Large intestine (tissue), 3 donors: Measurements from ENCODE around the gene CADM1. TPM values are rescaled to one million over a fixed set of nuclear protein-coding genes. Genes with fewer than 3 reads are reported as not detected.

Source experiments
- DNase-seq, 2 donors: peaks; one replicate each; pipeline versions ENCODE4 v3.0.0 to v3.0.0-alpha.2; 2013
- H3K27ac ChIP-seq: one replicate; pipeline ENCODE4 v1.5.1; 2013; ENCODE audit warnings: low read length
- H3K27me3 ChIP-seq: 2 replicates; pipeline ENCODE4 v1.6.1; 2013; ENCODE audit warnings: low read length; ENCODE audit not compliant: control insufficient read depth, insufficient read depth
- H3K36me3 ChIP-seq: 2 replicates; pipeline ENCODE4 v1.6.1; 2013; ENCODE audit warnings: low read length; ENCODE audit not compliant: control insufficient read depth, insufficient read depth
- H3K4me1 ChIP-seq: one replicate; pipeline ENCODE4 v1.6.1; 2013; ENCODE audit warnings: low read length; ENCODE audit not compliant: control insufficient read depth, insufficient read depth
- H3K4me3 ChIP-seq: one replicate; pipeline ENCODE4 v1.5.1; 2013; ENCODE audit warnings: low read length
- H3K9me3 ChIP-seq: one replicate; pipeline ENCODE4 v1.6.1; 2013; ENCODE audit warnings: mild to moderate bottlenecking, low read depth, low read length, moderate library complexity; ENCODE audit not compliant: control insufficient read depth
- WGBS: methylation state at CpG from one replicate; pipeline ENCODE4 v1.1.5; 2013; ENCODE audit warnings: low lambda C conversion rate; ENCODE audit not compliant: insufficient coverage; 5-methylcytosine and 5-hydroxymethylcytosine counted together
- polyA plus RNA-seq: library from polyadenylated mRNA; unstranded; fragments of 120-200 nt; gene quantifications from one replicate; pipeline ENCODE4 v1.2.1, GENCODE V29; 2013

The CADM1 gene
- polyA plus RNA-seq, 1 donor = 32.7 TPM

DNA sequence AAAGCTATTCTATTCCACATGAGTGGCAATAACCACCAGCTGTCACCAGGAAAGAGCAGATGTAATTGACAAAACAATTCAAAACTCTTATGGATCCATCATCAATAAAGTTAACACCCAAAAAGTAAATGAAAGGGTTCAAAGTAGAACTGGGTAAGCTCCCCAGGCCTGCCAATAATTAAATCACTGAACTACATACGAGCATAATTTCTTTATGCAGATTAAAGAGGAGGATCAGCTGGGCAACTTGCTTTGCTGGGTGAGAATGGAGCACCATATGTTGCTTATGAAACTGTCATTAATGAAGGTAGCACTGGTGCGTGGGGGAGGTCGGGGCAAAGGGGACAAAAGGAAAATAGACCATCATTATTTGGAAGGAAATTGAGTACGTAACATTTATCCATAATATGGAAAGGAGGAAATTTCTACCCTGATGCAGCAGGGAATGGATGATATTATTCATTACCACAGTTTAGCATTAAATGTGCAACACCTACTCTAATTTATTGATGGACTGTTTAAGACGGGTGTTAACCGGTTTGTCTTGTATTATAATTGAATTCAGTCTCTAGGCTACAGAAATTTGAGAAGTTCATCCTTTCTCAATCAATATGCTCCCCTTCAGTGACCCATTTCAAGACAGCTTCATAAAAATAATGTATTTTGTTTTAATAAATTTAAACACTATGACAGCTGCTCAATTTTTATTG lies 315.9 kb downstream of the CADM1 start:
- Histone ChIP-seq H3K27ac (no peak overlapping the region), H3K9me3 (no peaks in the 10 kb centered on the region), H3K36me3 (no peaks in the 10 kb centered on the region), H3K4me1 (no peaks in the 10 kb centered on the region), H3K4me3 (no peak overlapping the region), H3K27me3 (no peaks in the 10 kb centered on the region)
- WGBS = 100% methylated on average over 1 of the region's 6 CpGs
- no peak for DNase-seq

DNA sequence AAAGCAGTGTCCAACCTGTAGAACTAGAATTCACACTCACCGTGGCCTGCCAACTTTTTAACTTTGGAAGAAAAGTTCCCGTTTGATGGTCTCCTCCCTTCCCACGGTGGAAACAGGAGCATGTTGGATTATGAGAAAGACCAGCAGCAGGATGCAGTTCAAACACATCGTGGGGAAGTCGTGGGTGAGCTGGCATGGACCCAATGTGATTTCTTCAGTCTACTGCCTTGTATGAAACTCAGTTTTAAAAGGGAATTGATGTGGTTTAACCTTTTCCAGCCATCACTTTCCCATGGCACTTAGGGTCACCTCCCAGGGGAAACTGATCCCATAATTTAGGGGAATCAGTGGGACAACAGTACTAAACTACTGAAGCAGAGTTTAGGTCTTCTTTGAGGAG lies 318.3 kb downstream of the CADM1 start:
- no peaks in the 10 kb centered on the region for H3K36me3 ChIP-seq
- H3K27ac ChIP-seq = no peak overlapping the region
- H3K9me3 ChIP-seq = no peaks in the 10 kb centered on the region
- H3K4me3 ChIP-seq = no peak overlapping the region
- no peaks in the 10 kb centered on the region for H3K4me1 ChIP-seq
- no peak for DNase-seq
- H3K27me3 ChIP-seq = no peaks in the 10 kb centered on the region
- no CpG with 5 or more reads among the region's 5 CpGs for WGBS

DNA sequence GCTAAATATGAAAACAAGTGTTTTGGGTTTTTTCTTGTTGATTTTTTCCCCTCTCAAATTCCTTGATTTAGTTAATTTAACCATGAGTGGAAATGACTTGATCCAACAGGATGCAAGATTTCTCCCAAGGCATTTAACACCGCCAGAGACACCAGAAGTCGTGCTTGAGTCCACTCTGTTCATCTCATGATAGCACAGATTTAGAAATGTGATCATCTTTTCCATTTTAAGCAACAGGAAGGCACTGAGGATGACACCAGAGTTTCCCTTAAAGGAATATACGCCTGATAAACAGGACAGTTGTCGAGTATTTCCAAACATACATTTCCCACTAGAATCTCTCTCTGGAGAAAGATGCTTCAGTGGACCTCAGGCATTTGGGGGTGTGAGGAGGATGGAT lies 318.7 kb downstream of the CADM1 start:
- Histone ChIP-seq H3K27ac (no peak overlapping the region), H3K9me3 (no peaks in the 10 kb centered on the region), H3K4me3 (no peak overlapping the region), H3K36me3 (no peaks in the 10 kb centered on the region), H3K27me3 (no peaks in the 10 kb centered on the region), H3K4me1 (no peaks in the 10 kb centered on the region)
- WGBS = 92% methylated on average over 2 of the region's 4 CpGs
- DNase-seq = no peak

DNA sequence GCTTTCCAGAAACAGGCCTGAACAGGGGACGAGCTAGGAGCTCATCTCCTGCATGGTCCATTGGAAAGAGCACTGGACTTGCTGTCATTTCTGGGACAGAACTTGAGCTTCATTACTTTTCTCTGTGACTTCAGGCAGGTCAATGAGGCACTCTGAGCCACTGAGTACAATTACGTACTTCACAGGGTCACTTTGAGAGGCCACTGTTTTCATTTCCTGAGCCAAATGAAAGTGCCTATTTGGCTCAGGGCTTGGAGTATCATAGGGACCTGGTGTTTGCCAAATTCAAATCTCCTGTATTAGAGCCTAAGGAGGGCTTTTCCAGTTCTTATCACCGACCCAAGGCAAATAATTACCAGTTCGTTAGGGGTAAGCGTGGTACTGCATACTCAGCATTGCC lies 319.3 kb downstream of the CADM1 start:
- no peaks in the 10 kb centered on the region for H3K27me3 ChIP-seq
- no peak for DNase-seq
- H3K9me3 ChIP-seq = no peaks in the 10 kb centered on the region
- no peaks in the 10 kb centered on the region for H3K4me1 ChIP-seq
- no CpG with 5 or more reads among the region's 5 CpGs for WGBS
- H3K36me3 ChIP-seq = no peaks in the 10 kb centered on the region
- H3K4me3 ChIP-seq = no peak overlapping the region
- no peak overlapping the region for H3K27ac ChIP-seq

DNA sequence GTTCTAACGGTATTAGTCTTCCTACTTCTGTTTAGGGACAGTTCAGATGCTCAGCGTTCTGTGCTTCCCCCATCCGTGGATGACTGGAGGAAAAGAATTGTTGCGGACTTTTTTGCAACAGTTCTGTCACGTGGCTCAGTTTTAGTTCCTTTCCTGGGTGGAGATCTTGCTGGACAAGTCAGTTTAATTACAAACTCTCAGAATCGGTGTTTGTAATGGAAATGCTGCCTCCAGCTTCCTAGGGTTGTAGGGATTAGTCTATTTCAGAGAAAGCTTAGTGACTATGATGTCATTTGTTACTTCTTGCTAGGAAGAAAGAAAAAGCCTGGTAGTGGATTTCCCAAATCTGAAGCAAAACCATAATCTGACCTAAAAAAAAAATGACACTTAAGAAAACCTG lies 320.4 kb downstream of the CADM1 start:
- H3K27me3 ChIP-seq = no peaks in the 10 kb centered on the region
- H3K9me3 ChIP-seq = no peaks in the 10 kb centered on the region
- no peak overlapping the region for H3K4me3 ChIP-seq
- no peak overlapping the region for H3K27ac ChIP-seq
- no CpG with 5 or more reads among the region's 6 CpGs for WGBS
- no peak for DNase-seq
- no peaks in the 10 kb centered on the region for H3K4me1 ChIP-seq
- H3K36me3 ChIP-seq = no peaks in the 10 kb centered on the region

DNA sequence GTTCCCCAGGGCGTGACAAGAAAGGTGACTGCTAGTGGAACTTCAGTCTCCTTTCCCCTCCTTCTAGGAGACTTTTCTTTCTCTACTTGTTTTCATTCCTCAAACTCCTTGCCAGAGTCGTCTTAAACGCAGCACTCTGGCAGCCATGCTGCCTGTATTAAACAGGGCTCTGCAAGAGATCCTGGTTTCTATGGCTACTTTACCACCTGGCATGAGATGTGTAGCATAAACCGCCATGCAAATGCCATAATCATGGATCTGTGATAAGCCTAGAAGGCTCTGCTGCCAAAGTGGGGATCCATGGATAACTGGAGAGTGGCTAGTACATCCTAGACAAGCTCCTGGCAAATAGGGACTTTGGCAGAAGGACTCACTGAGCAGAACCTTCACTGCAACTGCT lies 321.1 kb downstream of the CADM1 start:
- no peaks in the 10 kb centered on the region for H3K27me3 ChIP-seq
- no peak overlapping the region for H3K27ac ChIP-seq
- no peaks in the 10 kb centered on the region for H3K4me1 ChIP-seq
- no peaks in the 10 kb centered on the region for H3K36me3 ChIP-seq
- DNase-seq = no peak
- no CpG with 5 or more reads among the region's 4 CpGs for WGBS
- H3K4me3 ChIP-seq = no peak overlapping the region
- H3K9me3 ChIP-seq = no peaks in the 10 kb centered on the region

DNA sequence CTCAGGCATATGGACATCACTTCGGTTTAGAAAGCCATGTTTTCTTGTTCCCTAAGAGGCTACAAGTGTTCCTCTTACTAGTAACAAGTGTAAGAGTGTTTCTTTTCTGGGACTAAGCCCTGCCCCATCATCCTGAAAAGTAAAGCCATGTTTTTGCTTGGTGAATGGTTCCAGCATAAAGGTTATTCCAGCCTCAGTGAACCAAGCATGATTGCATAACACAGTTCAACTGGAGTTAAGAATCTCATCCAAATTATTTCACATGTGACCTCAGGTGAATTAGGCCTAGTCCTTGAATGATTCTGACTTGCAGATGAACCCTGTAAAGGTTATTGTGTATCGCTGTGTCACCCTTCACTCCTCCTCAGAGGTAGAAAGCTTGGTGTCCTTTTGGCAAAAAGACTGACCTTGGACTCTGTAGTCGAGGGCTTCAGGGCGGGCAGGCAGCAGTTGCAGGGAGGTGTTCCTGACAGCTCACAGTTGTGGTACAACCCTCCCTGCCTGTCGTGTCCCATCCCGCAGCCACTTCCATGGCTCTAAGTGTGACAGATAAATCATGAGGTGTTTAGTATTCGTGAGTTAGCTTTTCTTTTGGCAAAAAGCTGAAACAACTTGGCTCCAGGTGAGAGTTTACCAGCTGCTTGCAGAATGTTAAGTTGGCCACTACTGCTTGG lies 321.8 kb downstream of the CADM1 start:
- no peak overlapping the region for H3K4me3 ChIP-seq
- no CpG with 5 or more reads among the region's 7 CpGs for WGBS
- H3K9me3 ChIP-seq = no peaks in the 10 kb centered on the region
- no peak overlapping the region for H3K27ac ChIP-seq
- no peaks in the 10 kb centered on the region for H3K36me3 ChIP-seq
- no peaks in the 10 kb centered on the region for H3K27me3 ChIP-seq
- no peaks in the 10 kb centered on the region for H3K4me1 ChIP-seq
- no peak for DNase-seq

DNA sequence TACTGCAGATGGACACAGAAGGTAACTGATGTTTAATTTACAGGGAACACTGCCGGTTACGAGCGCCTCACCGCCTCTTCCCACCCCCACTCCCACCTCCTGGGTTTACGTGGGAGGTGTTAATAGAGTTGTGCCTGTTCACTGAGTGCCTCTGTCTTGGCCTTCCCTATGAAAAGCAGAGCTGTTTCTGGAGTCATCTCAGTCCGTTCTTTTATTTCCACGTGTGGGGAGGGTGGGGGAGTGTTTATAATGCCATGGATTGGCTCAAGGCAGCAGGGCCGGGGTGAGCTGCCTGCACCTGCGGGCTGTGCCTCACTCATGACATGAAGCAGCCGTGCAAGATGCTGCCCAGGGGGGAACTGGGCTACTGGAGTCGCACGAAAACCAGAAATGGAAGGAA lies 322.7 kb downstream of the CADM1 start:
- no peak overlapping the region for H3K4me3 ChIP-seq
- no peaks in the 10 kb centered on the region for H3K27me3 ChIP-seq
- no peaks in the 10 kb centered on the region for H3K9me3 ChIP-seq
- no peaks in the 10 kb centered on the region for H3K36me3 ChIP-seq
- no peak for DNase-seq
- H3K4me1 ChIP-seq = no peaks in the 10 kb centered on the region
- no peak overlapping the region for H3K27ac ChIP-seq
- WGBS = no CpG with 5 or more reads among the region's 12 CpGs

DNA sequence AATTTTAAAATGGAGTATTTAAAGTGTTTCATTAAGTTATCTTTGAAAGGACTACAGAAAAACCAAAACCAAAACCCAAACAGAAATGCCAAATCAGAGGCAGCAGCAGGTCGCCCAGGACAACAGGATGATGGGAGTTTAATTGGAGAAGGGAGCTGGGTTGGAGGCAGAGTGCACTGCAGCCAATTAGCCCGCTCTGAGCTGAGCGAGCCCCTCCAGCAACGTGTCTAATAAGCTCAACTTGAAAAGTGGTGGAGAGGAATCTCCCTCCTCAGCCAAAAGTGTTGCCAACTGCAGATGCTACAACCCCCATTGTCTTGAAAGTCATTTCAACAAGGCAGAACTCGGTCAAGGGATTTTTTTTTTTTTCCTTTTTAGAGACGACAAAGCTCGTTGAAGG lies 323.9 kb downstream of the CADM1 start:
- Histone ChIP-seq H3K27ac (no peak overlapping the region), H3K4me3 (no peak overlapping the region), H3K4me1 (no peaks in the 10 kb centered on the region), H3K36me3 (no peaks in the 10 kb centered on the region), H3K27me3 (no peaks in the 10 kb centered on the region), H3K9me3 (no peaks in the 10 kb centered on the region)
- WGBS = 100% methylated on average over 1 of the region's 7 CpGs
- DNase-seq = no peak

DNA sequence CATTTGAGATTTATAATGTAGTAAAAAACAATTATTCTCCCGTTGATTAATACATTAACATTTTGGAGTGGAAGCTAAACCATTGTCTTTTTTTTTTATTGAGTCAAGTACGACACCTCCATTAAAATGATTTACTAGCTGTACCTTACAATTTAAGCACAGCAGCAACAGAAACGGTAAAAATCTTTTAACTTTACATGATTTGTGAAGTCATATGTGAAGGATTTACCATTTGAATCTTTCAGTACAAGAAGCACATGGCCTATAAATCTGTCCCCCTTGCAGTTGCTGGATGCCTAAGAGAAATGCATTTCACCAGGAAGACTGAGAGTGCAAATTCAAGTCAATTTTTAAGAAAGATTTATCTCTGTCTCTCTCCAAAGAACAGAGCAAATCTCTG lies 324.6 kb downstream of the CADM1 start:
- Histone ChIP-seq H3K4me3 (no peak overlapping the region), H3K36me3 (no peaks in the 10 kb centered on the region)
- 86% methylated on average over 3 of the region's 3 CpGs for WGBS

DNA sequence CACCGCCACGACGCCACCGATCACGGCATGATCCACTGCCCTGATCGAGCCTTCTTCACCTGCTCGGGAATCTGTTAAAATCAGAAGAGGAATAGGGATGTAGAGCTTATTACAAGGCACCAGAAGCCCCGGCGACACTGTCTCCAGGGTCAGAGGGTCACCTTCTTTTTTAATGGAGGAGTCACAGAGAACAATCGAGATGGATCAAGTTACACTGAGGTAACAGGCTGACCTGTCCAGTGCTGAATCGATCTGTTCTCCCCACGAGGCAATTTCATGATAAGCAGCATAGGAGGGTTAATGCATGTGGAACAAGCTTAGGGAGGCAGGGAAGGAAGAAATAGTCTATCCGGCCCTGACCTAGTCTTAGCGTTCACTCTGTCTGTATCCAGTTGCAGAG lies 325.5 kb downstream of the CADM1 start:
- no peaks in the 10 kb centered on the region for H3K36me3 ChIP-seq
- no peaks in the 10 kb centered on the region for H3K9me3 ChIP-seq
- no peak for DNase-seq
- no peak overlapping the region for H3K27ac ChIP-seq
- H3K4me3 ChIP-seq = no peak overlapping the region
- H3K4me1 ChIP-seq = no peaks in the 10 kb centered on the region
- no peaks in the 10 kb centered on the region for H3K27me3 ChIP-seq
- 100% methylated on average over 3 of the region's 14 CpGs for WGBS

More for the DNA sequence above, 324.6 kb downstream of the CADM1 start:
- Histone ChIP-seq H3K4me1 (no peaks in the 10 kb centered on the region), H3K27ac (no peak overlapping the region), H3K9me3 (no peaks in the 10 kb centered on the region), H3K27me3 (no peaks in the 10 kb centered on the region)
- DNase-seq = no peak
